B cell (primary cell): ENCODE results near the gene SH3BP2. TPM values are rescaled to one million over a fixed set of nuclear protein-coding genes. Genes with fewer than 3 reads are reported as not detected.

Experiments
- ATAC-seq: fragments of 200-7000 bp; cut with Tn5 transposase; one replicate; pipeline ENCODE4 v1.10.0; 2021; ENCODE audit warnings: low read depth, mild to moderate bottlenecking, moderate number of reproducible peaks, moderate library complexity
- CTCF ChIA-PET: fragments of 350-600 bp; sonication (Branson Sonifier 250); formaldehyde crosslinking; loops from one replicate; lab custom pipeline; 2021; ENCODE audit warnings: antibody characterized with exemption, inconsistent platforms; lab: Charles Lee
- POLR2A ChIA-PET: fragments of 350-600 bp; sonication (Branson Sonifier 250); formaldehyde crosslinking; loops from one replicate; lab custom pipeline; 2021; ENCODE audit warnings: antibody characterized with exemption; lab: Charles Lee
- DNase-seq: peaks from one replicate; pipeline ENCODE4 v3.0.0; 2013
- H2AFZ ChIP-seq: 2 replicates; pipeline ENCODE4 v1.6.1; 2012; ENCODE audit warnings: mild to moderate bottlenecking, low read depth, low read length; ENCODE audit not compliant: insufficient read depth, poor library complexity, severe bottlenecking
- H3K27ac ChIP-seq, 2 donors: 1 replicate in 1 of 2; 2 replicates in 1 of 2; pipeline ENCODE4 v1.5.1; 2012 to 2013; ENCODE audit warnings: low read length in 2 of 2, mild to moderate bottlenecking in 2 of 2, moderate library complexity in 1 of 2
- H3K27me3 ChIP-seq, 4 experiments: fragments of 200-600 bp in 1 of 4; sonication (generic) in 1 of 4; replicated peaks in 1 of 4; 1 replicate in 2 of 4; 2 replicates in 2 of 4; pipeline versions ENCODE4 v1.6.1 to v1.7.0; 2013 to 2016; ENCODE audit warnings: low read length in 3 of 4, mild to moderate bottlenecking in 2 of 4, mixed read lengths in 1 of 4, moderate library complexity in 1 of 4; ENCODE audit not compliant: insufficient read depth in 4 of 4, control insufficient read depth in 3 of 4; ENCODE audit errors: control extremely low read depth in 1 of 4
- H3K36me3 ChIP-seq, 2 experiments: replicated peaks in 1 of 2; 1 replicate in 1 of 2; 2 replicates in 1 of 2; pipeline versions ENCODE4 v1.6.1 to v1.7.1; 2013; ENCODE audit warnings: low read length in 1 of 2; ENCODE audit not compliant: insufficient read depth in 2 of 2, control insufficient read depth in 1 of 2; ENCODE audit errors: control extremely low read depth in 1 of 2, extremely low read depth in 1 of 2
- H3K4me1 ChIP-seq, 2 donors: fragments of 200-600 bp in 1 of 2; sonication (generic) in 1 of 2; 1 replicate in 1 of 2; 2 replicates in 1 of 2; pipeline versions ENCODE4 v1.5.1 to v1.6.1; 2013 to 2017; ENCODE audit warnings: low read length in 2 of 2; ENCODE audit not compliant: control insufficient read depth in 2 of 2, insufficient read depth in 2 of 2
- H3K4me2 ChIP-seq: replicated peaks from 2 replicates; pipeline ENCODE3; 2012; ENCODE audit warnings: mild to moderate bottlenecking, low read depth, low read length; ENCODE audit not compliant: poor library complexity, severe bottlenecking
- H3K4me3 ChIP-seq, 5 experiments: fragments of 200-600 bp in 1 of 5; sonication (generic) in 1 of 5; 1 replicate in 3 of 5; 2 replicates in 2 of 5; pipeline versions ENCODE4 v1.5.1 to v1.7.0; 2011 to 2016; ENCODE audit warnings: low read length in 4 of 5, mild to moderate bottlenecking in 4 of 5, low read depth in 2 of 5, control low read depth in 1 of 5, moderate library complexity in 1 of 5; ENCODE audit not compliant: insufficient read depth in 1 of 5; ENCODE audit errors: control extremely low read depth in 1 of 5, extremely low read depth in 1 of 5
- H3K79me2 ChIP-seq: fragments of 200-600 bp; sonication (generic); one replicate; pipeline ENCODE4 v1.6.0; 2016; ENCODE audit warnings: low read length; ENCODE audit not compliant: control insufficient read depth, insufficient read depth
- H3K9ac ChIP-seq: fragments of 200-600 bp; sonication (generic); 2 replicates; pipeline ENCODE4 v1.6.1; 2017; ENCODE audit warnings: mild to moderate bottlenecking, low read length, moderate library complexity
- H3K9me3 ChIP-seq, 3 donors: one replicate each; pipeline versions ENCODE4 v1.6.1 to v1.7.1; 2013; ENCODE audit warnings: low read length in 2 of 3; ENCODE audit not compliant: control insufficient read depth in 2 of 3, insufficient read depth in 1 of 3; ENCODE audit errors: control extremely low read depth in 1 of 3
- H4K20me1 ChIP-seq: 2 replicates; pipeline ENCODE4 v1.6.0; 2012; ENCODE audit warnings: mild to moderate bottlenecking, low read length; ENCODE audit not compliant: insufficient read depth, control insufficient read depth, poor library complexity, severe bottlenecking
- H3K27ac Mint-ChIP-seq: one replicate; pipeline ENCODE4 v1.8.0; 2021; ENCODE audit warnings: mixed read lengths
- H3K27me3 Mint-ChIP-seq: one replicate; pipeline ENCODE4 v1.8.0; 2021; ENCODE audit warnings: mixed read lengths
- H3K4me1 Mint-ChIP-seq: one replicate; pipeline ENCODE4 v1.8.0; 2021; ENCODE audit warnings: mixed read lengths
- H3K4me3 Mint-ChIP-seq: one replicate; pipeline ENCODE4 v1.8.0; 2021; ENCODE audit warnings: mixed read lengths
- H3K9me3 Mint-ChIP-seq: one replicate; pipeline ENCODE4 v1.8.0; 2022; ENCODE audit warnings: mixed read lengths; ENCODE audit not compliant: insufficient read depth
- EZH2 ChIP-seq: IDR thresholded peaks from 2 replicates; pipeline ENCODE4 v1.6.1; 2012; ENCODE audit warnings: borderline replicate concordance, low read depth, mild to moderate bottlenecking, moderate library complexity, low read length; ENCODE audit not compliant: insufficient read depth, poor library complexity, severe bottlenecking
- WGBS: methylation state at CpG from one replicate; pipeline ENCODE4 v1.1.5; 2013; ENCODE audit warnings: missing lambda C conversion rate; ENCODE audit not compliant: insufficient coverage; 5-methylcytosine and 5-hydroxymethylcytosine counted together
- intact Hi-C: fragments of 100-400 bp; cut with micrococcal nuclease; formaldehyde crosslinking; loops from one replicate; pipeline ENCODE4 v1.10.0; 2022
- polyA plus RNA-seq: library from polyadenylated mRNA; depleted of rRNA; stranded (reverse); fragments of >200 nt; gene quantifications from 2 replicates; pipeline ENCODE4 v1.2.3, GENCODE V29; 2012
- total RNA-seq, 2 donors: library from RNA; stranded (reverse); fragments of 120-200 nt in 1 of 2; gene quantifications; 1 replicate in 1 of 2; 2 replicates in 1 of 2; pipeline versions ENCODE4 v1.2.3 to v1.2.4, GENCODE V29; 2013 to 2022
- TF ChIP-seq, protein P1 (sequence below): fragments of 200-600 bp; IDR thresholded peaks from one replicate; pipeline ENCODE4 v1.8.0; 2022; ENCODE audit warnings: antibody characterized with exemption, mild to moderate bottlenecking

SH3BP2 gene
- total and polyA plus RNA-seq, 2 donors (not counting 1 experiment from before 2014, with no cell fraction given) = 30.8 to 219 TPM

- Mint-ChIP-seq H3K4me3 (peak within 1 kb of the TSS; percentile 83), H3K4me1 (peaks cover 31% of the 10 kb centered on the region), H3K9me3 (no peaks in the 10 kb centered on the region), H3K27ac (peak within 1 kb of the TSS; percentile 79), H3K27me3 (no peaks in the 10 kb centered on the region)
- peak within 1 kb of the TSS in 4 of 5 experiments; percentile 61 to 78 (median 68) for H3K4me3 ChIP-seq
- peak within 1 kb of the TSS; percentile 81 for H2AFZ ChIP-seq
- no peaks in the 10 kb centered on the region for H3K27me3 ChIP-seq
- H3K4me1 ChIP-seq = peaks cover 11 to 21% of the 10 kb centered on the region in 2 donors
- H3K79me2 ChIP-seq = peaks cover 49% of the 10 kb centered on the region
- peak within 1 kb of the TSS; percentile 38 to 83 for H3K27ac ChIP-seq
- intact Hi-C loops = loop anchor here (1.0 to 2.0 kb wide), 5 partner anchors 10 to 318 kb away; partner anchors contain the start of genes GRK4, HTT, HTT-AS and NOP14
- peak within 1 kb of the TSS; percentile 64 for H3K9ac ChIP-seq
- TF ChIP-seq, protein P1, sequence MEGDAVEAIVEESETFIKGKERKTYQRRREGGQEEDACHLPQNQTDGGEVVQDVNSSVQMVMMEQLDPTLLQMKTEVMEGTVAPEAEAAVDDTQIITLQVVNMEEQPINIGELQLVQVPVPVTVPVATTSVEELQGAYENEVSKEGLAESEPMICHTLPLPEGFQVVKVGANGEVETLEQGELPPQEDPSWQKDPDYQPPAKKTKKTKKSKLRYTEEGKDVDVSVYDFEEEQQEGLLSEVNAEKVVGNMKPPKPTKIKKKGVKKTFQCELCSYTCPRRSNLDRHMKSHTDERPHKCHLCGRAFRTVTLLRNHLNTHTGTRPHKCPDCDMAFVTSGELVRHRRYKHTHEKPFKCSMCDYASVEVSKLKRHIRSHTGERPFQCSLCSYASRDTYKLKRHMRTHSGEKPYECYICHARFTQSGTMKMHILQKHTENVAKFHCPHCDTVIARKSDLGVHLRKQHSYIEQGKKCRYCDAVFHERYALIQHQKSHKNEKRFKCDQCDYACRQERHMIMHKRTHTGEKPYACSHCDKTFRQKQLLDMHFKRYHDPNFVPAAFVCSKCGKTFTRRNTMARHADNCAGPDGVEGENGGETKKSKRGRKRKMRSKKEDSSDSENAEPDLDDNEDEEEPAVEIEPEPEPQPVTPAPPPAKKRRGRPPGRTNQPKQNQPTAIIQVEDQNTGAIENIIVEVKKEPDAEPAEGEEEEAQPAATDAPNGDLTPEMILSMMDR = peak; percentile 31
- TF ChIP-seq EZH2 = no peak
- CTCF ChIA-PET = interaction anchor here (0.8 to 1.6 kb wide), 4 partner anchors 10 to 208 kb away, joined by 3 to 5 read pairs (median 5); partner anchors contain the start of genes GRK4 and NOP14
- ATAC-seq (peak; percentile 86), DNase-seq (peak; percentile 88)
- WGBS = under 1% methylated on average over 60 of the region's 96 CpGs
- H3K36me3 ChIP-seq = peaks cover 0 to 1% of the 10 kb centered on the region in 2 experiments
- no peaks in the 10 kb centered on the region for H3K9me3 ChIP-seq
- H3K4me2 ChIP-seq = peak within 1 kb of the TSS; percentile 92
- H4K20me1 ChIP-seq = peaks cover 33% of the 10 kb centered on the region
- POLR2A ChIA-PET = interaction anchor here (0.6 to 2.6 kb wide), 5 partner anchors 9 to 282 kb away, joined by 3 to 8 read pairs (median 4); no protein-coding TSS in a partner anchor
These were observed 36.8 kb upstream of the SH3BP2 start, which contains the start of gene TNIP2 for GRCh38 chr4:2755821-2756690. Gene TNIP2 (minus strand): TSS chr4:2756336. CDS start chr4:2756289, 47 bp downstream.
